Keratinocyte (primary cell): ENCODE data around the gene PIP4K2C. TPM values are rescaled to one million over a fixed set of nuclear protein-coding genes. Genes with fewer than 3 reads are reported as not detected.

Source experiments
- DNase-seq: peaks from one replicate; pipeline ENCODE4 v3.0.0-alpha.2; 2011; ENCODE audit warnings: low read depth, missing footprints, low spot score
- FAIRE-seq: peaks from 2 replicates; lab custom pipeline; 2011; peaks lifted over from hg19 to GRCh38; lab: Jason Lieb, UNC
- H2AFZ ChIP-seq: 2 replicates; pipeline ENCODE4 v1.6.0; 2012; ENCODE audit warnings: low read length, control low read depth, inconsistent platforms; ENCODE audit not compliant: control insufficient read depth
- H3K27ac ChIP-seq: 2 replicates; pipeline ENCODE4 v1.5.1; 2011; ENCODE audit warnings: low read length; ENCODE audit not compliant: control insufficient read depth, insufficient read depth
- H3K27me3 ChIP-seq: 3 replicates; pipeline ENCODE4 v1.6.0; 2011; ENCODE audit warnings: low read length; ENCODE audit not compliant: control insufficient read depth, insufficient read depth; ENCODE audit errors: extremely low read depth
- H3K36me3 ChIP-seq, 2 experiments: 2 replicates in 1 of 2; 3 replicates in 1 of 2; pipeline ENCODE4 v1.5.1; 2011; ENCODE audit warnings: low read length in 2 of 2, mild to moderate bottlenecking in 1 of 2; ENCODE audit not compliant: control insufficient read depth in 2 of 2, insufficient read depth in 2 of 2; ENCODE audit errors: extremely low read depth in 1 of 2
- H3K4me1 ChIP-seq: 3 replicates; pipeline ENCODE4 v1.5.1; 2011; ENCODE audit warnings: low read length; ENCODE audit not compliant: control insufficient read depth, insufficient read depth; ENCODE audit errors: extremely low read depth
- H3K4me2 ChIP-seq: 3 replicates; pipeline ENCODE4 v1.6.0; 2011; ENCODE audit warnings: low read depth, low read length; ENCODE audit not compliant: control insufficient read depth, insufficient read depth; ENCODE audit errors: extremely low read depth
- H3K4me3 ChIP-seq, 3 experiments: fragments of 200-600 bp in 1 of 3; sonication (generic) in 1 of 3; 2 replicates in 2 of 3; 3 replicates in 1 of 3; pipeline ENCODE4 v1.5.1; 2011 to 2016; ENCODE audit warnings: low read length in 3 of 3, mild to moderate bottlenecking in 3 of 3, control low read depth in 2 of 3, inconsistent platforms in 1 of 3, low read depth in 1 of 3, mixed read lengths in 1 of 3, mixed run types in 1 of 3, moderate library complexity in 1 of 3; ENCODE audit not compliant: control insufficient read depth in 2 of 3, insufficient read depth in 2 of 3; ENCODE audit errors: extremely low read depth in 1 of 3
- H3K79me2 ChIP-seq: 2 replicates; pipeline ENCODE4 v1.6.0; 2012; ENCODE audit warnings: low read length; ENCODE audit not compliant: control insufficient read depth, insufficient read depth
- H3K9ac ChIP-seq: 3 replicates; pipeline ENCODE4 v1.6.0; 2011; ENCODE audit warnings: low read length; ENCODE audit not compliant: control insufficient read depth, insufficient read depth; ENCODE audit errors: extremely low read depth
- H3K9me1 ChIP-seq: 3 replicates; pipeline ENCODE4 v1.6.0; 2011; ENCODE audit warnings: low read length; ENCODE audit not compliant: control insufficient read depth, insufficient read depth; ENCODE audit errors: extremely low read depth
- H3K9me3 ChIP-seq: 2 replicates; pipeline ENCODE4 v1.5.1; 2012; ENCODE audit warnings: low read depth, low read length; ENCODE audit not compliant: control insufficient read depth
- H4K20me1 ChIP-seq: 3 replicates; pipeline ENCODE4 v1.6.0; 2011; ENCODE audit warnings: low read length; ENCODE audit not compliant: control insufficient read depth, insufficient read depth; ENCODE audit errors: extremely low read depth
- CTCF ChIP-seq, 3 experiments: IDR thresholded peaks in 1 of 3; conservative IDR thresholded peaks in 1 of 3; optimal IDR thresholded peaks in 1 of 3; 2 replicates in 2 of 3; 3 replicates in 1 of 3; pipeline versions ENCODE3 to v1.5.1; 2011; ENCODE audit warnings: low read length in 3 of 3, mild to moderate bottlenecking in 3 of 3, moderate library complexity in 2 of 3, control low read depth in 1 of 3, inconsistent platforms in 1 of 3; ENCODE audit not compliant: insufficient read depth in 2 of 3; ENCODE audit errors: extremely low read depth in 1 of 3
- EZH2 ChIP-seq: IDR thresholded peaks from one replicate; pipeline ENCODE4 v1.6.1; 2012; ENCODE audit warnings: inconsistent platforms, mild to moderate bottlenecking, low read length, moderate library complexity
- dilution Hi-C: fragments of 300-500 bp; cut with MboI; formaldehyde crosslinking; loops from one replicate; pipeline ENCODE4 v1.7.0; 2020; ENCODE audit warnings: low sequenced_read_pairs; ENCODE audit not compliant: extremely low pct_ligation_motif_present
- polyA plus RNA-seq, 5 experiments: library from polyadenylated mRNA; depleted of rRNA in 3 of 5; stranded (reverse) in 3 of 5; stranded (forward) in 1 of 5; unstranded in 1 of 5; fragments of >200 nt; gene quantifications; 1 replicate in 1 of 5; 2 replicates in 3 of 5; 3 replicates in 1 of 5; pipeline versions ENCODE4 v1.2.1 to v1.2.3, GENCODE V29; 2011 to 2012; ENCODE audit warnings: missing spikeins in 2 of 5, low read depth in 1 of 5, low replicate concordance in 1 of 5

PIP4K2C gene
- polyA plus RNA-seq, 1 donor (not counting 4 experiments of a cell fraction or from before 2014, with no cell fraction given) = 93.6 TPM

DNA sequence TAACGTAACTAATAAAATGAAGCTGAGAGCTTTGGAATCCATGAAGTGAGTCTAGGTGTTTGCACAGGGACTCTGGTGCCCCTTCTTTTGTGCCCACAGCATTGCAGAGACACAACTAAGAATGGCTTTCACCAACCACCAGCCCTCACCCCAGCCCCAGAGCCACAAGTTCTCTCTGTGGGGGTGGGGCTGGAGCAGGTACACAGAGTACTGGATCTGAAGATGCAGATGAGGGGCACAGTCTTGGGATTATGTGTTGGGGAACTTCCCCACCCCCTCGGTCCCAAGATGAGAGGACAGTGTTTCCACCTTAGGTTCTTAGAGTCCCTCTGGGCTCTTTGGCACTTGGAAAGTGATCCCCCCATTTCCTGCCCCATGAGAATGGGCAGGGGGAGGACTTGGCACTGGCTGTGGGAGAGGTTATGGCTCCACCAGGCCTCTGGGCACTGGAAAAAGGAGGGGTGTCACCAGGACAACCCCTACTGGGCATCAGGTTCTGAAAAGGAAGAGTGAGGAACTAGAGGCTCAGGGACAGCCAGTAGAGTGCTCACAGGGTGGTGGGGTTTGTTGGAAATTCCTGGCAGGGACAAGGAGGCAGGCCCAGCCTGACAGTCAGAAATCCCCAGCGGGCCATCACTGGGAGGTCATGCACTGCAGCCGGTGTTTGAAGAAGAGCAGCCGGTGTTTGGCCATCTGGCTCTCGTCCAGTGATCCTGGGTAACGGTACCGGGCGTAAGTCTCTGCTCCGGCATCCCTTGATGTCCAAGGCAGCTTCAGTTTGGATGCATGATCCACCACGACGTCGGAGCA lies 35.3 kb downstream of the PIP4K2C start:
- H3K79me2 ChIP-seq = no peaks in the 10 kb centered on the region
- DNase-seq (no peak), FAIRE-seq (no peak)
- H3K9me3 ChIP-seq = no peaks in the 10 kb centered on the region
- H3K27me3 ChIP-seq = peaks cover 92% of the 10 kb centered on the region
- H3K36me3 ChIP-seq = no peaks in the 10 kb centered on the region
- no peak overlapping the region for H3K4me2 ChIP-seq
- no peak overlapping the region for H3K4me3 ChIP-seq
- no peak overlapping the region for H2AFZ ChIP-seq
- dilution Hi-C loops = no loop called here
- H3K9ac ChIP-seq = no peak overlapping the region
- TF ChIP-seq EZH2 (peak; percentile 1), CTCF (optimal IDR thresholded peaks at IDR 0.05 in 1 of 3, IDR thresholded peaks at IDR 0.05 in 1 of 3, conservative IDR thresholded peaks at IDR 0.05 in 1 of 3; ENCODE audit: extremely low read depth in 1 of 3, insufficient read depth in 2 of 3, low read length in 3 of 3) (no peak)
- peaks cover 3% of the 10 kb centered on the region for H4K20me1 ChIP-seq
- H3K9me1 ChIP-seq = no peaks in the 10 kb centered on the region
- H3K27ac ChIP-seq = no peak overlapping the region
- peaks cover 7% of the 10 kb centered on the region for H3K4me1 ChIP-seq

DNA sequence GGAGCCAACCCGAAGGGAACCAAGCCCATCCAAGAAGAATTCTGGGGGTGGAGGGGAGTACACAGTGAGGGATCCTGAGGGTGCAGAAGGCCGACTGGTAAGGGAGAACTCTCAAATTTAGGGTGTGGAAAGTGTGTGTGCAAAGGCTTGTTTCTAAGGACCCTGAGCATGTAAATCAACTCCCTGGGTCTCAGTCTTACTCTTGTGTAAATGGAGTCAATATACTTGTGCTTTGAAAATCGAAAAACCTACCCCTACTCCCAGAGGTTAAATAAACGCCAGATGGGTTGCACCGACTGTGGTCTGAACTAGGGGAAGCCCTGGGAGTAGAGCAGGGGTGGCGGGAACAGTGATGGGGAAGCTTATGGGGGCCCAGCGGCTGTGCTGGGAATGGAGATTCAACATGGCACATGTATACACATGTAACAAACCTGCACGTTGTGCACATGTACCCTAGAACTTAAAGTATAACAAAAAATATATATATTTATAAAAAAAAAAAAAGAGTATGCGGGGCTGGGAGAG lies 36.0 kb downstream of the PIP4K2C start:
- H3K9me3 ChIP-seq = no peaks in the 10 kb centered on the region
- dilution Hi-C loops = no loop called here
- H3K27me3 ChIP-seq = peaks cover 92% of the 10 kb centered on the region
- no peak overlapping the region for H3K9ac ChIP-seq
- peaks cover under 1% of the 10 kb centered on the region for H3K4me1 ChIP-seq
- H3K79me2 ChIP-seq = no peaks in the 10 kb centered on the region
- H4K20me1 ChIP-seq = peaks cover 3% of the 10 kb centered on the region
- DNase-seq (no peak), FAIRE-seq (no peak)
- no peak overlapping the region for H2AFZ ChIP-seq
- no peaks in the 10 kb centered on the region for H3K36me3 ChIP-seq
- H3K9me1 ChIP-seq = no peaks in the 10 kb centered on the region
- TF ChIP-seq CTCF (optimal IDR thresholded peaks at IDR 0.05 in 1 of 3, IDR thresholded peaks at IDR 0.05 in 1 of 3, conservative IDR thresholded peaks at IDR 0.05 in 1 of 3; ENCODE audit: extremely low read depth in 1 of 3, insufficient read depth in 2 of 3, low read length in 3 of 3) (no peak), EZH2 (no peak)
- H3K27ac ChIP-seq = no peak overlapping the region
- H3K4me2 ChIP-seq = no peak overlapping the region
- H3K4me3 ChIP-seq = no peak overlapping the region
